ENCODE measurements around the gene RING1.

RING1 gene

DNA sequence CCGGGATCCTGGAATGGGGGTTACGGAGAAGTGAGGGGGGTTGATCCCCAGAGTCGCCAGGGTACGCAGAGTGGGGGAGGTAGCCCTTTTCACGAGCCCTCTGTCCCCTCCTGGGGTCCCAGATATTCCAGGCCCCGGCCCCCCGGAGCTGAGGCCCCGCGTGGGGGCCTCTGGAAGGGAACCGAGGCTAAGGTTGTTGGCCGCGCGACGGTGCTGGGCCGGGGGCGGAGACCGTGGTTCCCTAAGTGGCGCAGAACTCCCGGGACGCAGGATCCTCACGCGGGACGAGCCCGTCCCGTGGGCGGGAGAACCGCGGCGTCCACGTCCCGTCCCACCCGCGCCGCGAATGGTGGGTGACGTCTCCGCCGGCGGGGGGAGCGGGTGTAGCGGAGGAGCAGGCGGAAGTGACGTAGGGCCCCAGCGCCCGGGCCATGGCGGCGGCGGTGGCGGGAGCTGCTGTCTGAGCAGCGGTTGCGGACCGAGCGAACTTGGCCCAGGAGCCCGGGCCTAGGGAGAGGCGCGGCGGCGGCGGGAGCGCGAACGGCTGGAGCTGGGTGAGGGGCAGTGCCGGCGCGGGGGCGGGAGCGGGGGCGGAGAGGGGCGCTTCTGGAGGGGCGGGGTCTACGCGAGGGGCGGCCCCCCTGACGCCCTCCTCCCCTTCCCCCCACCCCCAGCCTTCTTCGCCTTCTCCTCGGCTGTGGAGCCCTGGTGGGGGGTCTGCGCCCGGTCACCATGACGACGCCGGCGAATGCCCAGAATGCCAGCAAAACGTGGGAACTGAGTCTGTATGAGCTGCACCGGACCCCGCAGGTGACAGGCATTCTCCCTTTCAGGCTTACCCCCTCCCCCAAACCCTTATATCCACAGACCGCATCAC is at the start of gene RING1:
TSS of gene RING1 (plus strand) at position 410 of the 877 bp plus-strand sequence. CDS start at position 733, 323 bp downstream.
- peak; percentile 73 to 77 for DNase-seq (ENCODE audit: low read depth in 2 of 2)

DNA sequence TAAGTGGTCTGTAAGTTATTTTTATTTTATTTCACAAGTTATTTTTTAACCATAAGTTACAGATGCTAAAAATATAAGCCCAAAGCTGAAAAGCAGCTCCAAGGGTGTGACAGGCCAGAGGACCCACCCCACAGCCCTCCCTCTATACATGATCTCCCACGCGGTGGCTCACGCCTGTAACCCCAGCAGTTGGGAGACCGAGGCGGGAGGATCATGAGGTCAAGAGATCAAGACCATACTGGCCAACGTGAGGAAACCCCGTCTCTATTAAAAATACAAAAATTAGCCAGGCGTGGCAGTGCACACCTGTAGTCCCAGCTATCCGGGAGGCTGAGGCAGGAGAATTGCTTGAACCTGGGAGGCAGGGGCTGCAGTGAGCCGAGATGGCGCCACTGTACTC is 48.2 kb upstream of the RING1 start:
- no peak for DNase-seq (ENCODE audit: low read depth in 2 of 2)

DNA sequence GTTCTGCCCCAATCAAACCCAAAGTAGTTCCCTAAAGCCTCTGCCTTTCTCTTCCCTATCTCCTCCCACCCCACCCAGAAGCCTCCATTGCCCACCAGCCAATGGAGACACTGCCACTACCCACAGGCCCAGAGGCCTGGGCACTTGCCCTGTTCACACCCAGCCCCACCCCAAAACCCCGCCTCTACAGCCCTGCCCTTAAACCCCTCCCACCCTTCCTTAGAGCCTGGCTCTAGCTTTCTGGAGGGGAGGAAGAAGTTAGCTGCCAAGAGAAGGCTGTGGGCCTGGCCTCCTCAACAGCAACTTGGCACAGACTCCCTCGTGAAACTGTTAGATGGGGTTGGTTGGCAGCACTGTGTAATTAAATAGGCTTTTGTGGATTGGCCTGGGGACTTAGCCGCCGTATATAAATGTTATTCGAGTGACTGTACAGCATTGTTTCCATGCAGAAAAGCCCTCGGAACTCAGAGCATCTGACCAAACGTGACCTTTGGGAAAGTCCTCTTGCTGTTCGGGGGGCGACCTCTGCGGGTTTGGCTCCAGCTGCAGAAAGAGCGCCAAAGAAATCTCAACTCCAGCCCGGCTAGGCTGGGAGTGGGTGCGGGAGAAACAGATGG is 47.5 kb upstream of the RING1 start:
- no peak for DNase-seq (ENCODE audit: low read depth in 2 of 2)

DNA sequence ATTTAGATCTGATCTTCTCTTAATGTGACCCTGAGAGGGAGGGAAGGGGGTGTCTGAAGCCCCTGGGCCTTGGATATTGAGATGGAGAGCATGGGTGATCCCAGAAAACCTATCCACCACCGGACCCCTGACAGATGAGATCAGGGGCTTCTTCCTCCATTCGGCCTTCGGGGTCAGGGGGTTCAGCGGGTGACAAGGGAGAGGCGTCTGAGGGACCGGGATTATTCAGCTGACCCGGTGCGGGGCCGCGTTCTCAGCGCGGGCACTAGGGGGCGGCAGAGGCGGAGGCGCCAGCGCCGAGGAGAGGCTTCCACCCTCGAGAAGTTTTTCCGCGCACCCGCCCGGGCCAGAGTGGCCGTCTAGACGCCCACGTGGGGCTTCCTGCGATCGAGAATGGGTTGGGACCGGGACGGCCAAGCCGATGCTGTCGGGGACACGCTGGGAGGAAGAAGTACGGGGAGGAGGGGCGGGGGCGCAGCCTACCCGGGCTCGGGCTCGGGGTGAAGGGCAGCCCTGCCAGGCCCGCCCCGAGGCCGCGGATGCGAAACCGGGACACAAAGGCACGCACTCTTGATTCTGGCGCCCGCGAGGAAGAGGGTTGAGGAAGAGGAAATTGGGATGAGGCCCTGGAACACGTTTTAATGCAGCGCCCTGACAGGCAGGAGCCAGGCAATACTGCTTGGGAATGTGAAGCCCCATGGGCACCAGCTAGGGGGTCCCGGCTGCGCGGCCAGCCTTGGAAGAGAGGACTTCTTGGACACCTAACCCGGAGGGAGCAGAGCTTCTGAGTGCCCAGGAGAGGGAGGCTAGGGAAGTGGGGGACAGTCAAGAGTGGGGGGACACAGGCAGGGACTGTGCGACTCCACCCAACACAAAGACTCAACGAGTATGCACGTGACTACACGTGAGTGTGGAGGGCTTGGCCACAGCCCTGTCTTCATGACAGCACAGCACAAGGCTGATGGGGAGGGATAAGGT is 46.7 kb upstream of the RING1 start:
- DNase-seq (ENCODE audit: low read depth in 2 of 2): peak; percentile 60 to 68

DNA sequence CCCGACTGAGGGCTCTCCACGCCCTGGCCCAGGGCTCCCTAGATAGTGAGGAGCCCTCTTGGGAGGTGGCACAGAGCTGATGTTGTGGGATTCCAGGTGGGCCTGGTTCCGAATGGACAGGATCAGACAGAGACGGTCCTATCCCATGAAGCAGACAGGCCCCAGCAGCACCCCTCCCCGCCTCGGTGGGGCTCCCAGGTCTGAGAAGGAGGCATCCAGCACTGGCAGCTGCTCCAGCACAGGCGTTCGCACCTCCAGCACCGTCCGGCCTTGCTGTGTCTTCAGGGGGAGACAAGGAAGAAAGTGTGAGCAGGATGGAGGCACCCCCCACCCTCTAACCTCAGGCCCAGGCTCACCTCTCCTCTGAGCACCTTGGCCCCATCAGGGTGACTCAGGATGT is 44.8 kb upstream of the RING1 start:
- DNase-seq (ENCODE audit: low read depth in 2 of 2): no peak

DNA sequence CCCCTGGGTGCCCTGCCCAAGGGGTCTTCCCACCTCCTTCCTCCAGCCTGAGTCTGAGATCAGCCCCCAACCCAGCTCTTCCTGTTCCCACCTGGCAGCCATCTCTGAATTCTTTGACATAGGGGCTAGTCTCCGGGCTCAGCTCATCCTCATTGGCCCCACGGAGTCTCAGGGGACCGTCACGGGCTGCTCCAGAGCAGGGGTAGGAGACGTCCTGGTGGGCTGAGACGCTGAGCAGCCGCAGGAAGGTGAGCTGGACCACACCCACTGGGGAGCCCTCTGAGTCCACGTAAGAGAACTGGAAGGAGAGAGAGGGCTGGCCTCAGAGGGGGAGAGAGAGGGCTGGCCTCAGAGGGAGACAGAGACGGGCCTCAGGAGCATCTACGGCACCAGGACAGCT is 44.1 kb upstream of the RING1 start:
- no peak for DNase-seq (ENCODE audit: low read depth in 2 of 2)

DNA sequence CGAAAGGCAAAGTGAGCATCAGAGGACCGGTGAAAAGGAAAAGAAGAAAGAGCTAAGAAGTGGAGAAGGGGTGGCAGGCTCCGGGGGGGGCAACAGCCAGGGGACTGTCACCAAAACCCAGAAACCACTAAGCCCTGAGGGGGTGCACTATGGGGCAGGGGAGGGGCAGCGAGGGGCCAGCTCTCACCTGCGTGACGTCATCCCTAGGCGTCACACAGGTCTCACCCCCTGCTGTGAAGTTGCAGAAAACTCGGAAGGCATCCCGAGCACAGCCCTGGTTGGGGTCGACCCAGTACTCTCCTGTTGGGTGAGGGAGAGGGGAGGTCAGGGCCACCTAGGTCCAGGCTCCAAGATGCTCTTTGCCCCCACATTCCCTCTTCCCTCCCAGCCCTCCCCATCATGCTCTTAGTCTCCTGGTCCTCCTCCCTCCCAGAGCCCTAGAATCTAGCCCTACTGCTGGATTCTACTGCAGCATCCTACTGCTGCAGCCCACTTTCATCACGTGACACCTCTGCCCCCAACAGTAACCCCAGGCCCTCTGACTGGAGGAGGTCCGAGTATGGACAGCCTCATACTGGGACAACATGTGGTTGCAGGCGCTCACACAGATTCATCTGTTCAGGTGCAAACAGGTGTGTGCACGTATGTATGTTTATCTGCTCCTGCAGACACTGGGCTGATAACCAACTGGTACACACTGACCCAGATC is 43.5 kb upstream of the RING1 start:
- DNase-seq (ENCODE audit: low read depth in 2 of 2): no peak

DNA sequence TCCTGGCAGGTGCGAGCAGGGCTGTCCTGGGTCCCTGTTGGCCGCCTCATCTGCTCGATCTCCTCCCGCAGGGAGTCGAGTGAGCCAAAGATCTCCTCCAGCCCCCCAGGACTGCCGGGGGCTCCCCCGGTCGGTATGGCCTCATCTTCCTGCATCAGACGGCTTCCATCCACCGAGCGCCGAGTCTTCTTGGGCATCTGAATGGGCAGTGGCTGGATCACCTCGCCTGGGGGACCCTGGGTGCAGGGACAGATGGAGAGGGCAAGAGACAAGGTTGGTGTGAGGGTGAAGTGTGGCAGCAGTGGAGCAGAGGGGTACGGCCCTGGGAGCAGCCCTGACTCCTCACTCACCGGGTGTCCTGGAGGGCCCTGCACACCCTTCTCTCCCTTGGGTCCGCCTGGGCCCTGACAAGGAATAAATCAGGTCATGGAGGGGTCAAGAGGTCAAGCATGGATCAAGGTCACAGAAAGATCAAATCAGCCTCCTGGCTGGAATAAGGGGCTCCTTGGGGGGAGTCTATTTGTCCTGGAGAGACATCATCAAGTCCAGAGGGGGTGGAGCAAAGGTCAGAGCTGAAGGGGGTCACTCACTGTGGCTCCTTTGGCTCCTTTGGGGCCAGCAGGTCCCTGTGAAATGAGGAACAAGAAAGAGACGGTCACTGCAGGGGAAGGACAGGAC is 42.6 kb upstream of the RING1 start:
- DNase-seq (ENCODE audit: low read depth in 2 of 2): no peak

DNA sequence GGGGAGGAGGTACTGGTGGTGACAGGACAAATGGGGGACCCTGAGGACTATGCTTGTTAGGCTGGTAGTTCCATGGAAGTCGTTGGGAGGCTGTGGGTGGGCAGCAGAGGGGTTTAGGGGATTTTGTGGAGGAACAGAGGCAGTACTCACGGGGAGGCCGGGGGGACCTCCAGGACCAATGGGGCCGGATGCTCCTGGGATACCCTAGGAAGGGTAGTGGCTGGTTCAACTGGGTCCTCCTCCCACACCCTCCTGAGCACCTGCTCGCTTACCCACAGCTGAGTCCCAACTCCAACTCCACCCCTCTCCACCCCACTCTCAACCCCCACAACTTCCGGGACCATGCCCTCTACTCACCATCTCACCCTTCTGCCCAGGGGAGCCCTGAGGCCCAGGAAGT is 41.9 kb upstream of the RING1 start:
- DNase-seq (ENCODE audit: low read depth in 2 of 2): no peak

DNA sequence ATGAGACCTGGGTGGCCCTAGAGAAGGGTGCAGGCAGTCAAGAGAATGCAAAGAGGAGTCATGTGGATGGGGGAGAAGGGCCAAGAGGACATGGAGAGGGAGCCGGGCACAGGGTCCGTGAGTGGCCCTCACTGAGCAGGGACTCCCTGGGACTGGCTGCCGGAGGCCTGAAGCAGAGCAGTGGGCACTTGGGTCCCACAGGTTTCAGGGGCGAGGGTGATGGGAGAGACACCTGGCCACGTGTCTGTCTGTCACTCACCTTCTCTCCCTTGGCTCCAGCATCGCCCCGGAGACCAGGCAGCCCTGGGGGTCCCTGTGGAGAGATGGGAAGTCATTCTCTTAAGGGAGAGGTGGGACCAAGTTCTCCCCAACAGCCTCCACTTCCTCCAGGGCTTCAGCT is 41.5 kb upstream of the RING1 start:
- DNase-seq (ENCODE audit: low read depth in 2 of 2): no peak

DNA sequence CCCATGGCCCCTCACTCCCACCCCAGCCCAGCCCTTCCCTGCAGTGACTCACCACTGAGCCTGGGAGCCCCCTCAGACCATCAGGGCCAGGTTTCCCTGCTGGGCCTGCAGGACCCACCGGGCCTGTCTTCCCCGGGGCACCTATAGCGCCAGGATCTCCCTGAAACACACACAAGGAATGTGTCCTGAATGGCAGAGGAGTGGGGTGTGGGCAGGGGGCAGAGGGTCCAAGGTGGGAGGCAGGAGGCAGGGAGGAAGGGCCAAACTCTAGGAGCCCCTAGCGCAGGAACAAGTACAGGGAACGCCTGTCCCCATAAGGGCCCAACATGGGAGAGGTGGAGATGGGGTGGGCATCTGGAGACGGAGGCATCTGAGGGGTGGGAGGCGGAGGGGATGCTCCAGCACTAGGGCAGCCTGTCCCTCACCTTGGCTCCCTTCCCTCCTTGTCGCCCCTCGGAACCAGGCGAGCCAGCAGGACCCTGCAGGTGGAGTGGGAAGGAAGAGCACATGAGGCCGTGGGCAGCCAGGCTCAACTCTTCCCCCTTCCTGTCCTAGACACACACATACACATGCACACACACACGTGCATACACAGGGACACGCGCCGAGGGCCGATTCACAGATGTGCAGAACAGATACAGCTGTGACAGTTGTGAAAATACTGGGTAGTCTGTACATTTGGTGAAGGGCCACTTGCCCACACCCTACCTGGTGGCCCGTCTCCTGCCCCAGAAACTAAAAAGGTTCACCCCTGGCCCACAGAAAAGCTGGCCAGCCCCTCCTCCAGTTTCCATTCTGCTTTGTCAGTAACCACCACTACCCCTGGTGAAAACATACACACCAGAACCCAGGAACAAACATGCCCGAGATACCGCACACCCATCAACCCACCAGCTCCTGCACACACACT is 40.7 kb upstream of the RING1 start:
- no peak for DNase-seq (ENCODE audit: low read depth in 2 of 2)

DNA sequence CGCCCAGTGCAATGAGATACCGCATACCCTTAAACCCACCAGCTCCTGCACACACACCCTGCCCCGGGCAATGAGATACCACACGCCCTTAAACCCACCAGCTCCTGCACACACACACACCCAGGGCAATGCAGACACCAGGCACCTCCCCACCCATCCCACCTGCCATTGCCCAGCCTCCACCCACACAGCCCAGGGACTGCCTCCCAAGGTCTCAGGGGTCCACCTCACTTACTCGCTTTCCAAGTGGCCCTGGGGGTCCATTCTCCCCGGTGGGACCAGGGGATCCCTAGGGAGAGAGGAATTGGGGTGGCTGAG is 40.1 kb upstream of the RING1 start:
- DNase-seq (ENCODE audit: low read depth in 2 of 2): no peak

DNA sequence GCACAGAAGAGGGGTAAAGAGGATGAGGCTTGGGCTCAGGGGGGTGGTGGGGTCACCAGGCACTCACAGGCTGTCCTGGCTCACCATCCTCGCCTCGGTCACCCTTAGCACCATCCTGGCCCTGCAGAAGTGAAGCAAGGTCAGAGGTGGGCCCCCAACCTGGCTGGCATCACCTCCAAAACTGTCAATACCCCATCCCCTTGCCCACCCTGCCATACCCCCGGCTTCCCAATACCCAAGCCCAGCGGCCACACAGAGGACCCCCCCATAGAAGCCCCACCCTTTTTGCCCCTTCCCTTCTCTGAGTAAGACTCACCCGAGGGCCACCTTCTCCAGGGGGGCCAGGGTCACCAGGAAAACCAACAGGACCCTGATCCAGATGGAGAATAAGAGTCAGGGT is 39.7 kb upstream of the RING1 start:
- no peak for DNase-seq (ENCODE audit: low read depth in 2 of 2)

DNA sequence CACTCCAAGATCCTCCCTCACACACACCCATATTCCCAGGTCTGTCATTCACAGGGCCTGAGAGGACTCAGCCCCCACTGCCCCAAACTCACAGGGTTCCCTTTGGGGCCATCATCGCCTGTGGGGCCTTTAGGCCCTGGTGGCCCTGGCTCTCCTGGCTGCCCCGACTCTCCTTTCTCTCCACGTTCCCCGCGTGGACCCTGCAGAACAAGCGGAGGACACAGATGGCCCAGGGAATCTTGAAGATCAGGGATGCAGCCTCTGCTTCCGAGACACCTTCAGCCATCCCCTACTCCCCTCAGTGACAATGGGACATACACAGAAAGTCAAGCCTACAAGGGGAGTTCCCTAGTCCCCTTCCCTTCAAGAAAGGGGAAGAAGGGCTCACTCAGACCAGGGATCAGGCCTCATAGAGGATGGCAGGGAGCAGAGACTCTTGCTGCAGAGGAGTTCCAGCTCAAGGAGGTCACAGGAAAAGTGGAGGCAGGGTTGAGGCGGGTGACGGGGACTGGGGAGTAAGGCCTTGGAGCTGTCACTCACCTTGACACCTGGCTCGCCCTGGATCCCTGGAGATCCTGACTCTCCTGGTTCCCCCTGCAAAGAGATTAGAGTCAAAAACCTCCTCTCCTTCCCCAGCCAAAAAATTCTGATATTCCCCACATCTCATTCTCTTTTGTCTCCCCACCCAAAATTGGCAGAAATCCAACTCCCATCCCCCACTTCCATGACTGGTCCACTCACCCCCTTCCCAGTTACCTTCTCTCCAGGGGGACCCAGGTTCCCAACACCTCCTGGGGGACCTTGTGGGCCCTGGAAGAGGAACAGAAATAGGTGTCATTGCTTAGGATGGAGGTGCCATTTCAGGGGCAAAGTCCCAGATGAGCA is 38.8 kb upstream of the RING1 start:
- no peak for DNase-seq (ENCODE audit: low read depth in 2 of 2)

DNA sequence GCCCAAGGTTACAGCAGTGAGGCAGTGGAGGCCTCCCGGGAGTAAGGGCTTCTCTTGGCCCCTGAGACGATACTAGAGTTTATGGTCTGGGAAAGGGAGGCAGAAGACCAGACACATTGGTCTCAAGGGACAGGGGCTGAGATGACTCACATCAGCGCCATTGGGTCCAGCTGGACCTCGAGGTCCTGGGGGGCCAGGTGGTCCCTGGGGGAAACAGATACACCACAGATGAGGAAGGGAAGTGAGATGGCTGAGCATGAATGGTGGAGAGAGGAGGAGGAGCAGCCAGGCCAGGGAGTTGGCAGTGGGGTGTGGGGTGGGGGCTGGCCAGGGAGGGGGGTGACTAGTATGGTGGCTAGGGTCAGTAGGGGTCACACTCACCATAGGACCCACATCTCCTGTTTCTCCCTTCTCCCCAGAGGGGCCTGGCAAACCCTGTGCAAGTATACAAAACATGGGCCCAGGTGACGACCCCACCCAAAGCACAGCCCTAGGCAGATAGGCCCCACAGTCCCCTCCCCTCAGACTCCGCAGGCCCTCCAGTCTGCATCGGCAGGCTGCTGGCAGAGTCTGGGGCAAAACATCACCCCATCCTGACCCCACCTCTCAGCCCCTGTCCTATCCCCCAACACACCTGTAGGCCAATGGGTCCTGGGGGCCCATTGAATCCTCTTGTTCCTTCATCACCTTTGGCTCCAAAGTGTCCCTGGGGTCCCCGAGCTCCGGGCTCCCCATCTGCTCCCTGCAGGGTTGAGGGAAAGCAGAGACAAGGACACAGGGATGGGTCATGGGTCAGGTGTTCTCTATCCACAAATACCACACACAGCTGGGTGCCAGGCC is 37.9 kb upstream of the RING1 start:
- DNase-seq (ENCODE audit: low read depth in 2 of 2): no peak

DNA sequence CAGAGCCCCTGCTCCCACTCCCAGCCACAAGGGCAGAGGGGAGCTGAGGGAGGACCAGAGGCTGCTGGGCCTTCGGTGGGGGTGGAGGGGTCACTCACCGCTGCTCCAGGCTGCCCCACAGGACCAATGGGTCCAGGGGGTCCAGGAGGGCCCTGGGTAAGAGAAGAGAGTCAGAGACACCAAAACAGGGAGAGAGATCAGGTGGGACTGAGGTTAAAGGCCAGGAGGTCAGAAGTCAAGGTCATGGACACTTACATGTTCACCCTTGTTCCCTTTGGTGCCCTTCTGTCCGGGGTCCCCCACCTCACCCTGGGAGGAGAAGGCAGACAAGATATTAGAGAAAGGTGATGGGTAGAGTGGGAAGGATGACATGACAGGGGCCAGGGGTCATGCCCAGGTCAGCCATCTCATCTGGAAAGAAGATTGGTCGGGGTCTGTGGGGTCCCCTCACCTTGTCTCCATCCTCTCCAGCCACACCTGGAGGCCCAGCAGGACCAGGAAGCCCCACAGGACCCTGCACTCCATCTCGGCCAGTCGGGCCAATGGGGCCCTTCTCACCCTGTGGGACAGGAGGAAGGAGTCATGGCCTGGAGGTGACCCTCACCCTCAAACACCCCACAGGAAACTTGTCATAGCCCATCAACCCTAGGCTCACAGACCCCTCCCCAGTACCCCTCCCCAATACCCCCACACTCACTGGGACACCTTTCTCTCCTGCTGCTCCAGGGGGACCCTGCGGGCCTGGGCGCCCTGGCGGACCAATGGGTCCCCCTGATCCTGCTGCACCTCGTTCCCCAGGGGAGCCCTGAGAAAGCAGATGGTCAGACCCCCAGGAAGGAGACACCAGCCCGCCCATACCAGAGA is 37.1 kb upstream of the RING1 start:
- DNase-seq (ENCODE audit: low read depth in 2 of 2): no peak
